Smooth muscle cell (in vitro differentiated cells): ENCODE measurements around the gene NIPA2. TPM values are rescaled to one million over a fixed set of nuclear protein-coding genes. Genes with fewer than 3 reads are reported as not detected.

Experiments
- DNase-seq: peaks from one replicate; lab custom pipeline; 2025; ENCODE audit not compliant: unreplicated experiment; lab: John Stamatoyannopoulos, UW
- H2AFZ ChIP-seq: fragments of 200-600 bp; sonication (generic); 2 replicates; pipeline ENCODE4 v1.6.0; 2016; ENCODE audit warnings: antibody characterized with exemption, low read depth, mild to moderate bottlenecking
- H3F3A ChIP-seq: fragments of 200-600 bp; sonication (generic); 2 replicates; pipeline ENCODE4 v1.6.0; 2017; ENCODE audit warnings: antibody characterized with exemption, low read depth
- H3K27ac ChIP-seq: fragments of 200-600 bp; sonication (generic); 2 replicates; pipeline ENCODE4 v1.5.1; 2016; ENCODE audit warnings: low read depth, mild to moderate bottlenecking
- H3K27me3 ChIP-seq: fragments of 200-600 bp; sonication (generic); 2 replicates; pipeline ENCODE4 v1.6.1; 2016; ENCODE audit warnings: low read depth, mild to moderate bottlenecking
- H3K36me3 ChIP-seq: fragments of 200-600 bp; sonication (generic); 2 replicates; pipeline ENCODE4 v1.5.1; 2016; ENCODE audit warnings: low read depth
- H3K4me1 ChIP-seq: fragments of 200-600 bp; sonication (generic); 2 replicates; pipeline ENCODE4 v1.5.1; 2016; ENCODE audit warnings: low read depth
- H3K4me2 ChIP-seq: fragments of 200-600 bp; sonication (generic); 2 replicates; pipeline ENCODE4 v1.6.0; 2016; ENCODE audit warnings: mild to moderate bottlenecking
- H3K4me3 ChIP-seq: fragments of 200-600 bp; sonication (generic); 2 replicates; pipeline ENCODE4 v1.5.1; 2016; ENCODE audit warnings: mild to moderate bottlenecking
- H3K79me2 ChIP-seq: fragments of 200-600 bp; sonication (generic); 2 replicates; pipeline ENCODE4 v1.6.0; 2016; ENCODE audit warnings: low read depth, mild to moderate bottlenecking
- H3K9ac ChIP-seq: fragments of 200-600 bp; sonication (generic); 2 replicates; pipeline ENCODE4 v1.6.0; 2016; ENCODE audit warnings: low read depth
- H3K9me3 ChIP-seq: fragments of 200-600 bp; sonication (generic); replicated peaks from 2 replicates; pipeline ENCODE4 v1.5.1; 2016; ENCODE audit warnings: low read depth
- H4K20me1 ChIP-seq: fragments of 200-600 bp; sonication (generic); 2 replicates; pipeline ENCODE4 v1.6.0; 2016; ENCODE audit warnings: low read depth
- CTCF ChIP-seq: fragments of 200-600 bp; sonication (generic); IDR thresholded peaks from 2 replicates; pipeline ENCODE4 v1.5.1; 2017; ENCODE audit warnings: borderline replicate concordance, mild to moderate bottlenecking, antibody characterized with exemption; ENCODE audit not compliant: insufficient read depth, poor library complexity, severe bottlenecking
- whole genome bisulfite sequencing: methylation state at CpG from one replicate; pipeline ENCODE4 v1.1.7; 2016; ENCODE audit warnings: low lambda C conversion rate; 5-methylcytosine and 5-hydroxymethylcytosine counted together
- polyA plus RNA-seq: library from polyadenylated mRNA; unstranded; fragments of >200 nt; fragmentation: Nextera tagmentation; extraction: Ambion mirVana; gene quantifications from 2 replicates; pipeline ENCODE4 v1.2.1, GENCODE V29; 2016
- total RNA-seq: library from RNA; depleted of rRNA; stranded (reverse); fragments of >200 nt; gene quantifications from 2 replicates; pipeline ENCODE4 v1.2.3, GENCODE V29; 2014

NIPA2 gene
- total and polyA plus RNA-seq, 2 experiments from 2014 or later = 44.7 to 70.5 TPM

- WGBS = 97% methylated on average over 9 of the region's 9 CpGs
- Histone ChIP-seq H3K27ac (peak overlapping the region; percentile 44), H3K27me3 (no peaks in the 10 kb centered on the region), H3K4me2 (no peak overlapping the region), H2AFZ (no peak overlapping the region), H4K20me1 (peaks cover 31% of the 10 kb centered on the region), H3K9me3 (no peaks in the 10 kb centered on the region), H3K9ac (no peak overlapping the region), H3K4me3 (no peak overlapping the region), H3K79me2 (no peaks in the 10 kb centered on the region), H3K4me1 (no peaks in the 10 kb centered on the region), H3F3A (peaks cover 9% of the 10 kb centered on the region), H3K36me3 (peaks cover 7% of the 10 kb centered on the region)
- DNase-seq = no peak
- no peak for TF ChIP-seq CTCF
These were observed 35.4 kb downstream of the NIPA2 start for GRCh38 chr15:22873841-22874240.

- H3K4me2 ChIP-seq = no peak overlapping the region
- no peak overlapping the region for H3K9ac ChIP-seq
- no peak for DNase-seq
- peaks cover 31% of the 10 kb centered on the region for H4K20me1 ChIP-seq
- TF ChIP-seq CTCF = no peak
- WGBS = 96% methylated on average over 8 of the region's 8 CpGs
- no peaks in the 10 kb centered on the region for H3K79me2 ChIP-seq
- H3K27ac ChIP-seq = no peak overlapping the region
- H3K27me3 ChIP-seq = no peaks in the 10 kb centered on the region
- peaks cover 7% of the 10 kb centered on the region for H3F3A ChIP-seq
- no peaks in the 10 kb centered on the region for H3K4me1 ChIP-seq
- no peak overlapping the region for H2AFZ ChIP-seq
- H3K9me3 ChIP-seq = no peaks in the 10 kb centered on the region
- H3K36me3 ChIP-seq = peaks cover 7% of the 10 kb centered on the region
- no peak overlapping the region for H3K4me3 ChIP-seq
These were observed 35.8 kb downstream of the NIPA2 start for GRCh38 chr15:22874256-22874655.

- no peak overlapping the region for H3K4me2 ChIP-seq
These were observed 36.5 kb downstream of the NIPA2 start for GRCh38 chr15:22874966-22875365.

More at GRCh38 chr15:22874966-22875365, 36.5 kb downstream of the NIPA2 start:
- Histone ChIP-seq H4K20me1 (peaks cover 31% of the 10 kb centered on the region), H3K27me3 (no peaks in the 10 kb centered on the region), H3K9ac (no peak overlapping the region), H3K9me3 (no peaks in the 10 kb centered on the region), H3K4me3 (no peak overlapping the region), H3K36me3 (peaks cover 7% of the 10 kb centered on the region), H3K27ac (no peak overlapping the region), H2AFZ (no peak overlapping the region), H3K4me1 (no peaks in the 10 kb centered on the region), H3F3A (peaks cover 4% of the 10 kb centered on the region), H3K79me2 (no peaks in the 10 kb centered on the region)
- WGBS = 96% methylated on average over 7 of the region's 7 CpGs
- no peak for DNase-seq
- TF ChIP-seq CTCF = no peak
